GM19438 (cell line): ENCODE data around the gene NCDN.

Source experiments
- ATAC-seq: cut with Tn5 transposase; IDR thresholded peaks from one replicate; pipeline ENCODE4 v1.9.1; 2021; ENCODE audit warnings: low read depth; ENCODE audit not compliant: unreplicated experiment

The NCDN gene, protein sequence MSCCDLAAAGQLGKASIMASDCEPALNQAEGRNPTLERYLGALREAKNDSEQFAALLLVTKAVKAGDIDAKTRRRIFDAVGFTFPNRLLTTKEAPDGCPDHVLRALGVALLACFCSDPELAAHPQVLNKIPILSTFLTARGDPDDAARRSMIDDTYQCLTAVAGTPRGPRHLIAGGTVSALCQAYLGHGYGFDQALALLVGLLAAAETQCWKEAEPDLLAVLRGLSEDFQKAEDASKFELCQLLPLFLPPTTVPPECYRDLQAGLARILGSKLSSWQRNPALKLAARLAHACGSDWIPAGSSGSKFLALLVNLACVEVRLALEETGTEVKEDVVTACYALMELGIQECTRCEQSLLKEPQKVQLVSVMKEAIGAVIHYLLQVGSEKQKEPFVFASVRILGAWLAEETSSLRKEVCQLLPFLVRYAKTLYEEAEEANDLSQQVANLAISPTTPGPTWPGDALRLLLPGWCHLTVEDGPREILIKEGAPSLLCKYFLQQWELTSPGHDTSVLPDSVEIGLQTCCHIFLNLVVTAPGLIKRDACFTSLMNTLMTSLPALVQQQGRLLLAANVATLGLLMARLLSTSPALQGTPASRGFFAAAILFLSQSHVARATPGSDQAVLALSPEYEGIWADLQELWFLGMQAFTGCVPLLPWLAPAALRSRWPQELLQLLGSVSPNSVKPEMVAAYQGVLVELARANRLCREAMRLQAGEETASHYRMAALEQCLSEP

DNA sequence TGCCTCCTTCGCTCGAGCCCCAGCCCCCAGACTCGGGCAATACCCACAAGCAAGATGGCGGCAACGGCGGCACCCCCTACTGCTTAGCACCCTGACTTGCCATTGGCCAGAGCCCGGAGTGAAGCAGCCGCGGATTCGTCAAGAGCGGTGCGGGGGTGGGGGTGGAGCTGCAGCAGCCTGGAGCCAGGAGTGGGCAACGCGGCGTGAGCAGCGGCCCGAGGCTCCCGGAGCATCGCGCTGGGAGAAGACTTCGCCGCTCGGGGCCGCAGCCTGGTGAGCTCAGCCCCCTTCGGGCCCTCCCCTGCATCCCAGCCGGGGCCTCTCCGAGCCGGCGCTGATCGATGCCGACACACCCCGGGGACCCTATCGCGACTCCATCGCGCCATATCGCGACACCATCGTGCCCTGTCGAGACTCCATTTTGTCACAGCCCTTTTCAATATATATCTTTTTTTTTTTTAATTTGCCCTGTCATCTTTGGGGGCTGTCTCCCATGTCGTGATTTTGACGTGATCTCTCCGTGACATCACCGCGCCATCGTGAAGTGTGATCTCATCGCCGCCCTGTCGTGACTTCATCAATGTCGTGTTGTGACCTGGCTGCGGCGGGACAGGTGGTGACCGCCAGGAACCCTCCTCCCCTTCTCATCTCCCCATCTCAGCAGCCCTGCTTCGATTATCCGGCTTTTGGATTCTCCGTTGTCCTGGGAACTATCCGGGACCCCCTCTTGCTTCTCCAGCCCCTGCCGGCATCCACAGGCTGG lies at the start of gene NCDN:
Gene NCDN (plus strand): TSS at position 189 of the 763 bp plus-strand sequence. CDS start 392 bp downstream, at position 581.
- peak; percentile 84 for ATAC-seq

- no peak for ATAC-seq
Measured at GRCh38 chr1:35507947-35508346, 49.7 kb upstream of the NCDN start.

DNA sequence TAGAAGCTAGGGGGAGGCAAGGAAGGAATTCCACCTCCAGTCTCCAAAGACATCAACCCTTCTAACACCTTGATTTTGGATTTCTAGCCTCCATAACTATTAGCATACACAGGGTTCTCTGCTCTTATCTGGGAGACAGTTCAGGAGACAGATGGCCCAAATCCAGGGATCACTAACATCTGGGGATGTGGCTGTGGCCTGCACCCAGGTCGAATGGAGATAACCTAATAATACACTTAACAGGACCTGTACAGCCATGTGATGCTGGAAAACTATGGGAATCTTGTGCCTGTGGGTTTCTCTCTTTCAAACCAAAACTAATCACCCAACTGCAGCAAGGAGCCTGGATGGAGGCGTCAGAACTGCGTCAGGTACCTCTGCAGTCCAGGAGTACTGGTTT lies 48.0 kb upstream of the NCDN start:
- no peak for ATAC-seq

- no peak for ATAC-seq
Measured at GRCh38 chr1:35511305-35511704, 46.3 kb upstream of the NCDN start.

GRCh38 chr1:35518183-35518582 lies 39.4 kb upstream of the NCDN start:
- no peak for ATAC-seq

- ATAC-seq, result no peak
Measured at GRCh38 chr1:35519432-35519831, 38.2 kb upstream of the NCDN start.

DNA sequence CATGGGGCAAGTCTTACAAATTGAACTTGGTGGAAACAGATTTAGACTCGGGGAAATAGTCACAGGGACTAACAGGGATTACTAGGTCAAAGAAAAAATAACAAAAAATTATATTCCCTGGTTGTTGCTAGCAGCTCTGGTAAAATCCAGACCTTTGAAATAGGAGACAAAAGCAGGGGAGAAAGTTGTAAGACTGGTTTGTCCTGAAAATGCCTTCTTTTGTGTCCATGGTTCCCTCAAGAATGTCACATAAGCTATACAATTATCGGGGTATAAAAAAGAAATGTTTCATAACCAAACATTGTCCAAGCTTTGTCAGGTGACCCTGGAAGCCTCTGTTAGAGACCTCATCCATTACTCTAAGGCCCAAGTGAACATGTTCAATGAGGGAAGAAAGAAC lies 33.5 kb upstream of the NCDN start:
- no peak for ATAC-seq

DNA sequence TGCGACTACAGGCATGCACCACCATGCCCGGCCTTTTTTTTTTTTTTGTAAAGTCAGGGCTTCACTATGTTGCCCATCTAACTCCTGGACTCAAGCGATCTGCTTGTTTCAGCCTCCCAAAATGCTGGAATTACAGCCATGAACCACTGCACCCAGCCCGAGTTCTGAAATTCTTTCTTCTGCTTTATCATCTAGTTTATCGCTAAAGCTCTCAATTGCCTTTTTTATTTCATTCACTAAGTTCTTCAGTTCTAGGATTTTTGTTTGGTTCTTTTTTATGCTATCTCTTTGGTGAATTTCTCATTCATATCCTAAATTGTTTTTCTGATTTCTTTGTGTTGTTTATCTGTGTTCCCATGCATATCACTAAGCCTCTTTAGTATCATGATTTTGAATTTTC lies 27.4 kb upstream of the NCDN start:
- no peak for ATAC-seq

- ATAC-seq, result no peak
Measured at GRCh38 chr1:35530946-35531345, 26.7 kb upstream of the NCDN start.

GRCh38 chr1:35531368-35531767 lies 26.2 kb upstream of the NCDN start:
- no peak for ATAC-seq

- ATAC-seq, result no peak
Measured at GRCh38 chr1:35532497-35533223, 24.9 kb upstream of the NCDN start.

DNA sequence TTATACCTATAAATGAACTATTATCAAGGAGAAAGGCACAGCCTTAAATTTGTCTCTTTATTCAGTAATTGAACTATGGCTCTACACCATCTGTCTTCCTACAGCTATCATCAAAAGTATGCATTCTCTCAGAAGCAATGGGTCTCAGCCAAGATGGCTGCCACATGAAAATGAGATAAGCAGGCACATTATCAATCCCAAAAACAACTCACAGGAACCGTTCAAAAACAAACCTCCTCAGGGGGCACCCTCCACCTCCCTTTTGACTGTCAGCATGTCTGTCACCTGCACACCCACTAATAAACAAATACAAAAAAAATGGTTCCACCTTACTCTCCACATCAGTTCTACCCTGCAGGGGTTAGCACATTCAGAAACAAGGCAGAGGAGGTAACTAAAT lies 24.0 kb upstream of the NCDN start:
- no peak for ATAC-seq

GRCh38 chr1:35535243-35535642 lies 22.4 kb upstream of the NCDN start:
- no peak for ATAC-seq

GRCh38 chr1:35536556-35537162 lies 20.9 kb upstream of the NCDN start:
- ATAC-seq, result no peak

DNA sequence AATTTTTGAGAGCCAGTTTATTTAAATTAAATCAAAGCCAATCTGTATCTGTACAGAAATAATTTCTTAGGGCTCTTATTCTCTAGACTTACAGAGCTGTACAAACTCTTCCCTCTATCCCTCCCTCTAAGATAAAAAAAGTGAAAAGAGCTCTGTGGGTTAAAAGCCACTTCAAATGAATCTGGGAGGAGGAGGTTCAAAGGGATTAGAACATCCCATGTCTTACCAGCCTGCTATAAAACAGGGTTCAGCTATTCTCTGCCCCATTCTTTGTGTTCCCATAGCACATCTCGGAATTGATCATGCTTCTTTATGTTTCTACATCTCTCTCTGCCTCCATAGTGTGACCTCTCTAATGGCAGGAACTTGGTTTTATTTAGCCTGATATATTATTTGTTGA lies 19.8 kb upstream of the NCDN start:
- no peak for ATAC-seq

- ATAC-seq, result peak; percentile 48
Measured at GRCh38 chr1:35539073-35539823, 18.4 kb upstream of the NCDN start.

- no peak for ATAC-seq
Measured at GRCh38 chr1:35539824-35540261, 17.8 kb upstream of the NCDN start.

GRCh38 chr1:35544976-35545375 lies 12.6 kb upstream of the NCDN start:
- no peak for ATAC-seq

DNA sequence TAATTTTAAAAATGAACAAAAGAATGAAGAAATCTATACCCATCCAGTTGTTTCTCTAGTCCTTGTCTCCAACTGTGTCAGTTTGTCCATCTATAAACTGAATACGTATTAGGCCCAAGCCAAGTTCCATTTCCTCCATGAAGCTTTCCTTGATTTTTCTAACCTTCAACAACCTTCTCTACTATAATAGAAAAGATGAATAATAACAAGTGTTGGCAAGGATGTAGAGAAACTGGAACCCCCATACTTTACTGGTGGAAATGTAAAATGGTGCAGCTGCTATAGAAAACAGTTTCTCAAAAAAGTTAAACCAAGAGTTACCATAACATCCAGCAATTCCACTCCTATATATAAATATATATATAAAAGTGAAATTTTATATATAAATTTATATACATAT lies 11.0 kb upstream of the NCDN start:
- ATAC-seq, result no peak
